BE2C (cell line): Measurements from ENCODE around the gene CDH23.

ENCODE experiments used
- DNase-seq: peaks from one replicate; pipeline ENCODE4 v3.0.0-alpha.2; 2020
- H3K27me3 ChIP-seq: fragments of 250-450 bp; sonication (Bioruptor Pico); 2 replicates; pipeline ENCODE4 v1.5.1; 2020; ENCODE audit warnings: mild to moderate bottlenecking
- H3K36me3 ChIP-seq: fragments of 250-450 bp; sonication (Bioruptor Pico); 2 replicates; pipeline ENCODE4 v1.5.1; 2020; ENCODE audit warnings: mild to moderate bottlenecking
- H3K4me1 ChIP-seq: fragments of 250-450 bp; sonication (Bioruptor Pico); 2 replicates; pipeline ENCODE4 v1.5.1; 2020
- H3K4me3 ChIP-seq: 2 replicates; pipeline ENCODE4 v1.5.1; 2011; ENCODE audit warnings: low read depth, low read length
- H3K9me3 ChIP-seq: fragments of 250-450 bp; sonication (Bioruptor Pico); 2 replicates; pipeline ENCODE4 v1.5.1; 2020
- CTCF ChIP-seq: IDR thresholded peaks from 2 replicates; pipeline ENCODE4 v1.5.1; 2012; ENCODE audit warnings: mild to moderate bottlenecking, low read depth, low read length

CDH23 gene

GRCh38 chr10:71749396-71749795 is 352.7 kb downstream of the CDH23 start:
- no peaks in the 10 kb centered on the region for H3K9me3 ChIP-seq
- no peak for TF ChIP-seq CTCF
- H3K4me3 ChIP-seq = no peak overlapping the region
- no peaks in the 10 kb centered on the region; the same call in 1 of the 2 replicates for H3K4me1 ChIP-seq
- H3K36me3 ChIP-seq = no peaks in the 10 kb centered on the region
- DNase-seq = no peak
- no peaks in the 10 kb centered on the region for H3K27me3 ChIP-seq

- no peaks in the 10 kb centered on the region; the same call in 1 of the 2 replicates for H3K4me1 ChIP-seq
These were observed 353.6 kb downstream of the CDH23 start for GRCh38 chr10:71750124-71750841.

GRCh38 chr10:71750986-71751385 is 354.3 kb downstream of the CDH23 start:
- Histone ChIP-seq H3K4me1 (no peaks in the 10 kb centered on the region; the same call in 1 of the 2 replicates), H3K36me3 (no peaks in the 10 kb centered on the region), H3K27me3 (no peaks in the 10 kb centered on the region), H3K9me3 (no peaks in the 10 kb centered on the region), H3K4me3 (no peak overlapping the region)
- DNase-seq = no peak
- no peak for TF ChIP-seq CTCF

More at GRCh38 chr10:71750124-71750841, 353.6 kb downstream of the CDH23 start:
- Histone ChIP-seq H3K36me3 (no peaks in the 10 kb centered on the region), H3K4me3 (no peak overlapping the region), H3K9me3 (no peaks in the 10 kb centered on the region), H3K27me3 (no peaks in the 10 kb centered on the region)
- DNase-seq = no peak
- TF ChIP-seq CTCF = no peak

- Histone ChIP-seq H3K4me3 (no peak overlapping the region), H3K4me1 (no peaks in the 10 kb centered on the region), H3K36me3 (no peaks in the 10 kb centered on the region), H3K9me3 (no peaks in the 10 kb centered on the region), H3K27me3 (no peaks in the 10 kb centered on the region)
- no peak for DNase-seq
- no peak for TF ChIP-seq CTCF
These were observed 354.9 kb downstream of the CDH23 start for GRCh38 chr10:71751515-71752224.

- no peaks in the 10 kb centered on the region for H3K4me1 ChIP-seq
These were observed 355.8 kb downstream of the CDH23 start for GRCh38 chr10:71752391-71753090.

More at GRCh38 chr10:71752391-71753090, 355.8 kb downstream of the CDH23 start:
- no peak overlapping the region for H3K4me3 ChIP-seq
- no peaks in the 10 kb centered on the region for H3K9me3 ChIP-seq
- no peaks in the 10 kb centered on the region for H3K36me3 ChIP-seq
- DNase-seq = no peak
- no peak for TF ChIP-seq CTCF
- H3K27me3 ChIP-seq = no peaks in the 10 kb centered on the region
